Activated CD4-positive, alpha-beta T cell treated with anti-CD3 and anti-CD28 coated beads for 48 hours (primary cell): ENCODE results near the gene LINC00237.
A peak's percentile ranks its signal among the peaks of the same experiment; 100 is the strongest.

Source experiments
- DNase-seq: peaks from one replicate; pipeline ENCODE4 v3.0.0-alpha.2; 2020

LINC00237 gene

GRCh38 chr20:21092806-21093205 is 13.4 kb downstream of the LINC00237 start:
- no peak for DNase-seq

GRCh38 chr20:21090721-21091120 is 15.4 kb downstream of the LINC00237 start:
- DNase-seq, result no peak

- no peak for DNase-seq
Observed at GRCh38 chr20:21090111-21090618, 16.0 kb downstream of the LINC00237 start.

- DNase-seq, result no peak
Observed at GRCh38 chr20:21089391-21089790, 16.8 kb downstream of the LINC00237 start.

- no peak for DNase-seq
Observed at GRCh38 chr20:21087862-21088540, 18.2 kb downstream of the LINC00237 start.

- no peak for DNase-seq
Observed at GRCh38 chr20:21083825-21084325, 22.3 kb downstream of the LINC00237 start.

GRCh38 chr20:21082584-21082983 is 23.6 kb downstream of the LINC00237 start:
- DNase-seq, result no peak

- no peak for DNase-seq
Observed at GRCh38 chr20:21077809-21078345, 28.3 kb downstream of the LINC00237 start.

GRCh38 chr20:21076073-21076472 is 30.1 kb downstream of the LINC00237 start:
- no peak for DNase-seq

- no peak for DNase-seq
Observed at GRCh38 chr20:21075471-21075870, 30.7 kb downstream of the LINC00237 start.

GRCh38 chr20:21074605-21075336 is 31.4 kb downstream of the LINC00237 start:
- no peak for DNase-seq

GRCh38 chr20:21067255-21067654 is 38.9 kb downstream of the LINC00237 start:
- no peak for DNase-seq

GRCh38 chr20:21064924-21065323 is 41.2 kb downstream of the LINC00237 start:
- no peak for DNase-seq

GRCh38 chr20:21063276-21063675 is 42.9 kb downstream of the LINC00237 start:
- DNase-seq, result no peak

- no peak for DNase-seq
Observed at GRCh38 chr20:21053002-21053762, 53.0 kb downstream of the LINC00237 start.

- DNase-seq, result no peak
Observed at GRCh38 chr20:21052686-21053001, 53.5 kb downstream of the LINC00237 start.

- no peak for DNase-seq
Observed at GRCh38 chr20:21052241-21052640, 53.9 kb downstream of the LINC00237 start.

- no peak for DNase-seq
Observed at GRCh38 chr20:21050710-21051109, 55.4 kb downstream of the LINC00237 start.

GRCh38 chr20:21049305-21049828 is 56.8 kb downstream of the LINC00237 start:
- no peak for DNase-seq

GRCh38 chr20:21048841-21049273 is 57.3 kb downstream of the LINC00237 start:
- DNase-seq, result peak; percentile 66

- no peak for DNase-seq
Observed at GRCh38 chr20:21047981-21048380, 58.2 kb downstream of the LINC00237 start.

GRCh38 chr20:21046413-21047070 is 59.6 kb downstream of the LINC00237 start:
- DNase-seq, result no peak
